ENCODE measurements around the gene TET1. TPM values are rescaled to one million over a fixed set of nuclear protein-coding genes. Genes with fewer than 3 reads are reported as not detected.
"Not testable (repeated sequence)": the region's sequence is repeated elsewhere in the genome, so short reads cannot be mapped to it uniquely, and the experiment has no call there.

The TET1 gene
- total RNA-seq, 1 donor from 2014 or later, result 2.1 TPM

DNA sequence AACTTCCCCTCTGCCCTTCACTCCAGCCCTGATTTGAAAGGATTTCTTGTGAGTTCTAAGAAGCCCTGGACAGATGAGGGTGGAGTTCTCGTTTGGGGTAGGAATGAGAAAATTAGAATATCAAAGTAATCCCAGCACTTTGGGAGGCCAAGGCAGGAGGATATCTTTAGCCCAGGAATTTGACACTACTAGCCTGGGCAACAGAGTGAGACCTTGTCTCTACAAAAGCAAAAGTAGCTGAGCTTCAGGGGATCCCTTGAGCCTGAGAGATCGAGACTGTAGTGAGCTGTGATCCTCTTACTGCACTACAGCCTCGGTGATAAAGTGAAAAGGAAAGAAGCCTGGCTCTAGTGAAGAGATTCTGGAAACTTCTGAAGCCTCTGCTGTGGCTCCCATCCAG, 76.2 kb downstream of the TET1 start:
- TF ChIP-seq, protein P1, sequence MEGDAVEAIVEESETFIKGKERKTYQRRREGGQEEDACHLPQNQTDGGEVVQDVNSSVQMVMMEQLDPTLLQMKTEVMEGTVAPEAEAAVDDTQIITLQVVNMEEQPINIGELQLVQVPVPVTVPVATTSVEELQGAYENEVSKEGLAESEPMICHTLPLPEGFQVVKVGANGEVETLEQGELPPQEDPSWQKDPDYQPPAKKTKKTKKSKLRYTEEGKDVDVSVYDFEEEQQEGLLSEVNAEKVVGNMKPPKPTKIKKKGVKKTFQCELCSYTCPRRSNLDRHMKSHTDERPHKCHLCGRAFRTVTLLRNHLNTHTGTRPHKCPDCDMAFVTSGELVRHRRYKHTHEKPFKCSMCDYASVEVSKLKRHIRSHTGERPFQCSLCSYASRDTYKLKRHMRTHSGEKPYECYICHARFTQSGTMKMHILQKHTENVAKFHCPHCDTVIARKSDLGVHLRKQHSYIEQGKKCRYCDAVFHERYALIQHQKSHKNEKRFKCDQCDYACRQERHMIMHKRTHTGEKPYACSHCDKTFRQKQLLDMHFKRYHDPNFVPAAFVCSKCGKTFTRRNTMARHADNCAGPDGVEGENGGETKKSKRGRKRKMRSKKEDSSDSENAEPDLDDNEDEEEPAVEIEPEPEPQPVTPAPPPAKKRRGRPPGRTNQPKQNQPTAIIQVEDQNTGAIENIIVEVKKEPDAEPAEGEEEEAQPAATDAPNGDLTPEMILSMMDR (IDR thresholded peaks at IDR 0.05), result no peak
- H3K27ac ChIP-seq, result no peak overlapping the region
- intact Hi-C loops (cut with DNase I), result no loop called here
- no peaks in the 10 kb centered on the region for H3K9me3 ChIP-seq
- H3K27me3 ChIP-seq, result no peaks in the 10 kb centered on the region
- DNase-seq, result no peak
- no peak overlapping the region for H3K4me3 ChIP-seq
- no peaks in the 10 kb centered on the region for H3K4me1 ChIP-seq
- no peak for ATAC-seq
- no peaks in the 10 kb centered on the region for H3K36me3 ChIP-seq

DNA sequence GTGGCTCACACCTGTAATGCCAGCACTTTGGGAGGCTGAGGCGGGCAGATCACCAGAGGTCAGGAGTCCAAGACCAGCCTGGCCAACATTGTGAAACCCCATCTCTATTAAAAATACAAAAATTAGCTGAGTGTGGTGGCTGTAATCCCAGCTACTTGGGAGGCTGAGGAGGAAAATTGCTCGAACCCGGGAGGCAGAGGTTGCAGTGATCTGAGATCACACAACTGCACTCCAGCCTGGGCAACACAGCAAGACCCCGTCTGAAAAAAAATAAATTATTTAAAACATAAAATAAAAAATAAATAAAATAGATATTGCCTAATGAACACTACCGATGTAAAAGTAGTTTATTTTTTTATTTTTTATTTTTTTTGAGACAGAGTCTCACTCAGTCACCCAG, 83.4 kb downstream of the TET1 start:
- not testable (repeated sequence) for H3K27ac ChIP-seq

DNA sequence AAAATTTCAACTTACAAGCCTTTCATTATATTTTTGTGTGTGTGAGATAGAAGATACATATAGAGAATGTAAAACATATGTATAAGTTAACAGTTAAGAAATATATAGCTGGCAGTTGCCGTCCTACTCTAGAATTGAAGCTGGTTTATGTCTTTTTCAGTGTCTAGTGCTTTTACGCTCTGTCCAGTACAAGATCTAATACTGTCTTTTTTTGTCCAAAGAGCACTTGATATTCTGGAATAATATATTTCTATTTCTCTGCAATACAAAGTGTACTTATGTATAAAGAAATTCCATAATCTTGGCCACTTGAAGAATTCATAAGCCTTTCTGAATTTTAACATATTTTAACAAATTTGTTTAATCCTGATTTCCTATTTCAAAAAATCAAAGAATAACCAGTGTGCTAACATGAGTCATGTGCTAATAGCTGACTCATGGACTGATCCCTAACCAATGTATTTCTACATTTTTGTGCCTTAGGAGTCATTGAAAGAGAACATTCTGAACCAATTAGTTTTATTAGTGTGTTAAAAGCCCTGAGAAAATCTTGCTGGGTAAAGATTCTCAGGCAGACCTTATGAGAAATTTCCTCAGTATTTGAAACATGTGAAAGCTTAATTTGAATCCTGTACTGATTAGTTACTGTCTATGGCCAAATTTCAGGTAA, 87.7 kb downstream of the TET1 start:
- no peaks in the 10 kb centered on the region for H3K9me3 ChIP-seq
- no peak for DNase-seq
- H3K4me1 ChIP-seq, result no peaks in the 10 kb centered on the region
- no peak for ATAC-seq
- TF ChIP-seq, protein P1 (IDR thresholded peaks at IDR 0.05), result no peak
- H3K36me3 ChIP-seq, result no peaks in the 10 kb centered on the region
- H3K27me3 ChIP-seq, result no peaks in the 10 kb centered on the region
- intact Hi-C loops (cut with DNase I), result no loop called here
- H3K4me3 ChIP-seq, result no peak overlapping the region
- no peak overlapping the region for H3K27ac ChIP-seq

More for the DNA sequence above, 83.4 kb downstream of the TET1 start:
- H3K4me1 ChIP-seq; ATAC-seq; H3K27me3 ChIP-seq; H3K9me3 ChIP-seq; H3K36me3 ChIP-seq; DNase-seq; intact Hi-C loops (cut with DNase I); H3K4me3 ChIP-seq: not testable (repeated sequence)

DNA sequence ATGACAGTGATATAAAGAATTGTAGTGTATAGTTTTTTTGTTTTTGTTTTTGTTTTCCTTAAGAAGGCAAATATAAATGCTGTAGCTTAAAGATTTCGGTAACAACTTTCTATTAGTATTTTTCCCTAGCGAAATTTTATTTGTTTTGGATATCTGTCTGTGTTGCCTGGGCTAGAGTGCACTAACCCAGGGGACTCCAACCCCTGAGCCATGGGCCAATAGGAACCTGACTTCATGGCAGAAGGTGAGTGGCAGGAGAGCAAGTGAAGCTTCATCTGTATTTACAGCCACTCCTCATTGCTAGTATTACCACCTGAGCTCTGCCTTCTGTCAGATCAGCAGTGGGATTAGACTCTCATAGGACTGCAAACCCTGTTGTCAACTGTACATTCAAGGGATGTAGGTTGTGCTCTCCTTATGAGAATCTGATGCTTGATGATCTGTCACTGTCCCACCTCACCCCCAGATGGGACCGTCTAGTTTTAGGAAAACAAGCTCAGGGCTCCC, 95.5 kb downstream of the TET1 start:
- intact Hi-C loops (cut with DNase I), result no loop called here
- Histone ChIP-seq H3K27ac (no peak overlapping the region), H3K36me3 (no peaks in the 10 kb centered on the region), H3K4me1 (no peaks in the 10 kb centered on the region), H3K4me3 (no peak overlapping the region), H3K9me3 (no peaks in the 10 kb centered on the region), H3K27me3 (no peaks in the 10 kb centered on the region)
- ATAC-seq (no peak), DNase-seq (no peak)
- TF ChIP-seq, protein P1 (IDR thresholded peaks at IDR 0.05), result no peak

DNA sequence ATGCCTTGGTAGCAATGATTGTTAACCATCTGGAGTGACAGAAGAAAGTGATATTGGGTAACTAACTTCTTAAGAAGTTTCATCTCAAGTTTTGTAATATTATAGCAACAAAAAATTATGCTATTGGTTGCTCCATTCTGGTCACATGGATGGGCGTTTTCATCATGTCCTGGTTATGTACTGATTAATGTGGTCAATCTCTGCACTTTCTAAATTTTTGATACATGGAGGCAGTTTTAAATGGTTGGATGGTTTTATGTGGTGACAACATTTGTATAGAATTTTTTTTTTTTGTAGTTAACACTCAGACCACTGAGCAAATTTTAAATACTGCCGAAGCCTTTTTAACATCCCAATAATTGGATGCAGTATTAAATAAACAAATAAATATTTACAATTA, 105.7 kb downstream of the TET1 start:
- TF ChIP-seq, protein P1 (IDR thresholded peaks at IDR 0.05), result no peak
- H3K27me3 ChIP-seq, result no peaks in the 10 kb centered on the region
- intact Hi-C loops (cut with DNase I), result no loop called here
- no peaks in the 10 kb centered on the region for H3K36me3 ChIP-seq
- H3K4me1 ChIP-seq, result no peaks in the 10 kb centered on the region
- DNase-seq (no peak), ATAC-seq (no peak)
- H3K27ac ChIP-seq, result no peak overlapping the region
- no peaks in the 10 kb centered on the region for H3K9me3 ChIP-seq
- H3K4me3 ChIP-seq, result no peak overlapping the region

DNA sequence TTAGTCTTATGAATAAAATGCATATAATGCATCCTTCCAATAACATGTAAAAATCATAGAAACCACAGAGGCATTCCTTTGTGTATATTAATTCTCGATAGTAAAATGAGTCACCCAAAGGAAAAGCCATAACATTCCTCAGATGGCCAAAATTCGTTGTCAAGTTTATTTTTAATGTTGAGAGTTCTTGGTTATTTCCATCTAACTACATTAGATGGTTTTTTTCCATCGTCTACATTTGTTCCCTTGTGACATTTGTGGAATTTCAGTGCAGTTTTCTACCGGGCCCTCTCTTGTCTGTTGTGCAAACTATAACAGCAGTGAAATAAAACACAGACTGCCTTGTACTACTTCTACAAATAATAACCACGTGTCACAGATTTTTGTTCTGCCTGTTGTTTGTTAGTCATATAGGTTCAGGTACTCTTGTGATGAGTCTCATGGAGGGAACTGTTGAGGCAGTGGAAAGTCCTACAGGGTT, 106.2 kb downstream of the TET1 start:
- no peak for ATAC-seq
- Histone ChIP-seq H3K9me3 (no peaks in the 10 kb centered on the region), H3K4me1 (no peaks in the 10 kb centered on the region), H3K27me3 (no peaks in the 10 kb centered on the region), H3K36me3 (no peaks in the 10 kb centered on the region), H3K4me3 (no peak overlapping the region), H3K27ac (no peak overlapping the region)
- intact Hi-C loops (cut with DNase I), result no loop called here
- DNase-seq, result no peak
- TF ChIP-seq, protein P1 (IDR thresholded peaks at IDR 0.05), result no peak

Measured in upper lobe of right lung (tissue), 1 donor.